Endodermal cell (in vitro differentiated cells): Measurements from ENCODE around the gene PTPRN2. TPM values are rescaled to one million over a fixed set of nuclear protein-coding genes. Genes with fewer than 3 reads are reported as not detected.
A peak's percentile ranks its signal among the peaks of the same experiment; 100 is the strongest.

Experiments used
- DNase-seq: peaks from one replicate; pipeline ENCODE4 v3.0.0-alpha.2; 2017
- H3K27ac ChIP-seq: 2 replicates; pipeline ENCODE4 v1.5.1; 2013; ENCODE audit warnings: mild to moderate bottlenecking, low read depth, low read length, moderate library complexity
- H3K27me3 ChIP-seq: 2 replicates; pipeline ENCODE4 v1.6.1; 2013; ENCODE audit warnings: mild to moderate bottlenecking, low read length, moderate library complexity; ENCODE audit not compliant: insufficient read depth, control insufficient read depth, poor library complexity, severe bottlenecking
- H3K36me3 ChIP-seq: 2 replicates; pipeline ENCODE4 v1.7.0; 2013; ENCODE audit warnings: mild to moderate bottlenecking, low read length, moderate library complexity; ENCODE audit not compliant: control insufficient read depth, insufficient read depth
- H3K4me1 ChIP-seq: one replicate; pipeline ENCODE4 v1.7.0; 2013; ENCODE audit warnings: low read length; ENCODE audit not compliant: control insufficient read depth, insufficient read depth
- H3K4me3 ChIP-seq: 2 replicates; pipeline ENCODE4 v1.5.1; 2013; ENCODE audit warnings: mild to moderate bottlenecking, low read length, moderate library complexity
- H3K9ac ChIP-seq: 2 replicates; pipeline ENCODE4 v1.6.1; 2013; ENCODE audit warnings: mild to moderate bottlenecking, low read length, moderate library complexity; ENCODE audit not compliant: poor library complexity, severe bottlenecking; ENCODE audit errors: extremely low read depth
- H3K9me3 ChIP-seq: 2 replicates; pipeline ENCODE4 v1.6.1; 2013; ENCODE audit warnings: mild to moderate bottlenecking, low read length, moderate library complexity; ENCODE audit not compliant: control insufficient read depth
- H3K27ac Mint-ChIP-seq: 2 replicates; pipeline ENCODE4 v1.8.0; 2020; ENCODE audit warnings: mixed read lengths
- H3K27me3 Mint-ChIP-seq: 2 replicates; pipeline ENCODE4 v1.8.0; 2021; ENCODE audit warnings: mild to moderate bottlenecking, mixed read lengths; ENCODE audit not compliant: insufficient read depth
- H3K36me3 Mint-ChIP-seq: 2 replicates; pipeline ENCODE4 v1.8.0; 2020; ENCODE audit warnings: low read depth, mixed read lengths
- H3K4me1 Mint-ChIP-seq: 2 replicates; pipeline ENCODE4 v1.8.0; 2020; ENCODE audit warnings: mixed read lengths
- H3K4me3 Mint-ChIP-seq: 2 replicates; pipeline ENCODE4 v1.8.0; 2020; ENCODE audit warnings: mild to moderate bottlenecking, moderate library complexity, mixed read lengths
- H3K9me3 Mint-ChIP-seq: 2 replicates; pipeline ENCODE4 v1.8.0; 2020; ENCODE audit warnings: mild to moderate bottlenecking, mixed read lengths
- WGBS, 2 experiments: methylation state at CpG; one replicate each; pipeline versions ENCODE4 v1.1.5 to v1.1.7; 2013; ENCODE audit warnings: missing lambda C conversion rate in 2 of 2, mixed read lengths in 1 of 2; ENCODE audit not compliant: insufficient coverage in 1 of 2, insufficient read length in 1 of 2; 5-methylcytosine and 5-hydroxymethylcytosine counted together
- total RNA-seq, 2 donors: library from RNA; stranded (reverse); fragmentation: NEBNext Ultra II Directional in 1 of 2; extraction: Animal tissue kit (Norgen Biotek cat#: 25700) in 1 of 2; gene quantifications; 2 replicates in 1 of 2; 3 replicates in 1 of 2; pipeline ENCODE4 v1.2.1, GENCODE V29; 2021
- TF ChIP-seq, protein P1 (sequence below): fragments of 200-600 bp; sonication (generic); conservative IDR thresholded peaks from 2 replicates; pipeline ENCODE4 v1.5.0; 2021; ENCODE audit warnings: antibody characterized with exemption, mild to moderate bottlenecking

Gene PTPRN2
- total RNA-seq, 2 donors from 2014 or later = 0.69 to 1.2 TPM

DNA sequence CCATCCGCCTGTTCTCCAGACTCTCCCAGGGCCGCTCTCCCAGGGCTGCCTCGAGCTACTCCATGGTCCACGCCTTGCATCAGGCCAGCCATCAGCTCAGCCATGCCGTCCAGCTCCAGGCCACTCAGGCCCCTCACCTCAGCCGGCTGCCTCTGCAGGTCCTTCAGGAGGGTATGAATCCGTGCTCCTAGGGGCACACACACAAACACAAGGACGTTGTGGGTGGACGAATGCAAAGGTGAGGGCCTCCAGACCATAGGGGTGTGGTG is 449.4 kb downstream of the PTPRN2 start:
- H3K27ac ChIP-seq = no peak overlapping the region
- no peak overlapping the region for H3K4me3 Mint-ChIP-seq
- no peaks in the 10 kb centered on the region for H3K27me3 ChIP-seq
- no peaks in the 10 kb centered on the region for H3K36me3 Mint-ChIP-seq
- no peaks in the 10 kb centered on the region for H3K9me3 Mint-ChIP-seq
- H3K4me1 ChIP-seq = no peaks in the 10 kb centered on the region
- H3K4me1 Mint-ChIP-seq = no peaks in the 10 kb centered on the region
- no peaks in the 10 kb centered on the region for H3K36me3 ChIP-seq
- no peak overlapping the region for H3K9ac ChIP-seq
- no peak for DNase-seq
- no peak overlapping the region for H3K27ac Mint-ChIP-seq
- peaks cover 81% of the 10 kb centered on the region for H3K9me3 ChIP-seq
- 75 to 77% methylated on average over 5 to 9 of the region's 9 CpGs for WGBS, 2 experiments
- H3K27me3 Mint-ChIP-seq = no peaks in the 10 kb centered on the region
- no peak overlapping the region for H3K4me3 ChIP-seq
- TF ChIP-seq, protein P1, sequence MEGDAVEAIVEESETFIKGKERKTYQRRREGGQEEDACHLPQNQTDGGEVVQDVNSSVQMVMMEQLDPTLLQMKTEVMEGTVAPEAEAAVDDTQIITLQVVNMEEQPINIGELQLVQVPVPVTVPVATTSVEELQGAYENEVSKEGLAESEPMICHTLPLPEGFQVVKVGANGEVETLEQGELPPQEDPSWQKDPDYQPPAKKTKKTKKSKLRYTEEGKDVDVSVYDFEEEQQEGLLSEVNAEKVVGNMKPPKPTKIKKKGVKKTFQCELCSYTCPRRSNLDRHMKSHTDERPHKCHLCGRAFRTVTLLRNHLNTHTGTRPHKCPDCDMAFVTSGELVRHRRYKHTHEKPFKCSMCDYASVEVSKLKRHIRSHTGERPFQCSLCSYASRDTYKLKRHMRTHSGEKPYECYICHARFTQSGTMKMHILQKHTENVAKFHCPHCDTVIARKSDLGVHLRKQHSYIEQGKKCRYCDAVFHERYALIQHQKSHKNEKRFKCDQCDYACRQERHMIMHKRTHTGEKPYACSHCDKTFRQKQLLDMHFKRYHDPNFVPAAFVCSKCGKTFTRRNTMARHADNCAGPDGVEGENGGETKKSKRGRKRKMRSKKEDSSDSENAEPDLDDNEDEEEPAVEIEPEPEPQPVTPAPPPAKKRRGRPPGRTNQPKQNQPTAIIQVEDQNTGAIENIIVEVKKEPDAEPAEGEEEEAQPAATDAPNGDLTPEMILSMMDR = no peak

DNA sequence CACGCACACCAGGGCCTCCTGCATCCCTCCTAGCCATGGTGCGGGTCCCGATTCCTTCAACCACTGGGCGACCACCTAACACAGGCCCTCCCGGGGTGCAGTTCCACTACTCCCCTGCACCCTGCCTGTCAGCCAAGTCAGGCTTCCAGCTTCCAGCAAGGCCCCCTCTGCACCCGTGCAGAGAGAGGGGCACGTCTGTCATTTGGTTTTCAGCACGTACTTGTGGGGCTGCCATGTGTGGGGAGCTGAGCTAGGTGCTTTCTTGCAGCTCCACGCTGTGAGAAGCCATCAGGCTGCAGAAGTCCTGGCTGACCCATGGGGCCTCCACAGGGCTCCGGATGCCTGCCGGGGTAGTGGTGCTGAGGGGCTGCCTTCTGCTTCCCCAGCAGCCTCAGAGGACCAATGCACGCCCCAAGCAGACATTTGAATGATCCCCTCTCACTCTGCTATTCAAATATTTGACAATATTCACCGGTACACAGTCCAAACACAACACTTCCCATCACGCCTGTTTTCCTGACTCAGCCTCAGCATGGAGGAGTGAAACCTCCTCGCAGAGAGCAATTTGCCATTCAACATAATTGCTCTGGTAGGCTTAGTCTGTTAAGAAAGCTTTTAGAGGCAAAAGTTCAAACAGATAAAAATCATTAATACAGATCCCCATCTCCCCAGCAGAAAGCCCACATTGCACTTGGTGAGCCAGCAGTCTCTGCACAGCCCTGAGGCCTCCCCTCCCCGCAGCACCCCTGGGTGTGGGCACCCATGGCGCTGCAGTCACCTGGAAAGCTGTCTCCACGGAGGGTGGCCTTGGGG is 449.9 kb downstream of the PTPRN2 start:
- no peaks in the 10 kb centered on the region for H3K4me1 ChIP-seq
- peaks cover 79% of the 10 kb centered on the region for H3K9me3 ChIP-seq
- Mint-ChIP-seq H3K9me3 (no peaks in the 10 kb centered on the region), H3K27me3 (no peaks in the 10 kb centered on the region), H3K4me3 (no peak overlapping the region), H3K4me1 (no peaks in the 10 kb centered on the region), H3K36me3 (no peaks in the 10 kb centered on the region), H3K27ac (no peak overlapping the region)
- DNase-seq = peak; percentile 15
- TF ChIP-seq, protein P1 = no peak
- H3K36me3 ChIP-seq = no peaks in the 10 kb centered on the region
- H3K4me3 ChIP-seq = no peak overlapping the region
- no peak overlapping the region for H3K9ac ChIP-seq
- no peak overlapping the region for H3K27ac ChIP-seq
- H3K27me3 ChIP-seq = no peaks in the 10 kb centered on the region
- WGBS, 2 experiments = 65 to 81% methylated on average over 10 to 18 of the region's 18 CpGs

DNA sequence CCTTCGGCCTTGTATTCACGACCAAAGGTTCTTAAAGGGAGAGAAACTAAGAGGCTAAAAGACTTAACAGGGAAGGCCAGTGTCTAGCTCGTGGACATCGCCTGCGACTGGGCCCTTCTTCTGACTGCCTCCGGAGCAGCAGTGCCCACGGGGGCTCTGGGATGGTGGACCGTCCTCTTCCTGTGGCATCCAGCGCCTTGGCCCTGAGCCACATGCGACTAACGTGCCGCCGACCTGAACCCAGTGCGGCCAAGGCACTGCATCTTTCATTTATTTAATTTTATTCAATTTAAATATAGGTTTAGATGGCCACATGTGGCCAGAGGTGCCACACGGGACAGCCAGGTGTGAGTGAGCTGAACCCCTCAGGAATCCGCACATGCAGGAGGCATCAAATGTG is 451.7 kb downstream of the PTPRN2 start:
- Histone ChIP-seq H3K9ac (no peak overlapping the region), H3K27me3 (no peaks in the 10 kb centered on the region), H3K27ac (no peak overlapping the region), H3K9me3 (peaks cover 84% of the 10 kb centered on the region), H3K4me1 (no peaks in the 10 kb centered on the region), H3K4me3 (peak overlapping the region; percentile 33), H3K36me3 (no peaks in the 10 kb centered on the region)
- Mint-ChIP-seq H3K27ac (no peak overlapping the region), H3K36me3 (no peaks in the 10 kb centered on the region), H3K4me1 (no peaks in the 10 kb centered on the region), H3K27me3 (no peaks in the 10 kb centered on the region), H3K4me3 (no peak overlapping the region), H3K9me3 (no peaks in the 10 kb centered on the region)
- TF ChIP-seq, protein P1 = no peak
- WGBS, 2 experiments = 74 to 85% methylated on average over 9 to 15 of the region's 16 CpGs
- no peak for DNase-seq
